Epithelial cell of proximal tubule (primary cell): Measurements from ENCODE around the gene C15orf61. TPM values are rescaled to one million over a fixed set of nuclear protein-coding genes. Genes with fewer than 3 reads are reported as not detected.
A peak's percentile ranks its signal among the peaks of the same experiment; 100 is the strongest.

Experiments
- DNase-seq: peaks from one replicate; pipeline ENCODE4 v3.0.0-alpha.2; 2011; ENCODE audit warnings: low read depth
- H3K4me3 ChIP-seq: 2 replicates; pipeline ENCODE4 v1.5.1; 2011; ENCODE audit warnings: low read depth, mild to moderate bottlenecking, low read length
- total RNA-seq: library from RNA; depleted of rRNA; stranded (reverse); fragments of >200 nt; gene quantifications from 2 replicates; pipeline ENCODE4 v1.2.3, GENCODE V29; 2015
- TF ChIP-seq, protein P1 (sequence below): conservative IDR thresholded peaks from 2 replicates; pipeline ENCODE4 v1.5.1; 2012; ENCODE audit warnings: low read depth, mild to moderate bottlenecking, low read length

The C15orf61 gene
- total RNA-seq, 1 donor from 2014 or later = 2.0 TPM

GRCh38 chr15:67495585-67495984 is 25.3 kb upstream of the C15orf61 start:
- H3K4me3 ChIP-seq = no peak overlapping the region
- TF ChIP-seq, protein P1, sequence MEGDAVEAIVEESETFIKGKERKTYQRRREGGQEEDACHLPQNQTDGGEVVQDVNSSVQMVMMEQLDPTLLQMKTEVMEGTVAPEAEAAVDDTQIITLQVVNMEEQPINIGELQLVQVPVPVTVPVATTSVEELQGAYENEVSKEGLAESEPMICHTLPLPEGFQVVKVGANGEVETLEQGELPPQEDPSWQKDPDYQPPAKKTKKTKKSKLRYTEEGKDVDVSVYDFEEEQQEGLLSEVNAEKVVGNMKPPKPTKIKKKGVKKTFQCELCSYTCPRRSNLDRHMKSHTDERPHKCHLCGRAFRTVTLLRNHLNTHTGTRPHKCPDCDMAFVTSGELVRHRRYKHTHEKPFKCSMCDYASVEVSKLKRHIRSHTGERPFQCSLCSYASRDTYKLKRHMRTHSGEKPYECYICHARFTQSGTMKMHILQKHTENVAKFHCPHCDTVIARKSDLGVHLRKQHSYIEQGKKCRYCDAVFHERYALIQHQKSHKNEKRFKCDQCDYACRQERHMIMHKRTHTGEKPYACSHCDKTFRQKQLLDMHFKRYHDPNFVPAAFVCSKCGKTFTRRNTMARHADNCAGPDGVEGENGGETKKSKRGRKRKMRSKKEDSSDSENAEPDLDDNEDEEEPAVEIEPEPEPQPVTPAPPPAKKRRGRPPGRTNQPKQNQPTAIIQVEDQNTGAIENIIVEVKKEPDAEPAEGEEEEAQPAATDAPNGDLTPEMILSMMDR = no peak
- DNase-seq = no peak

GRCh38 chr15:67501177-67501835 is 19.6 kb upstream of the C15orf61 start:
- DNase-seq = no peak

GRCh38 chr15:67501836-67502461 is 19.0 kb upstream of the C15orf61 start:
- no peak for DNase-seq
- no peak overlapping the region for H3K4me3 ChIP-seq
- TF ChIP-seq, protein P1 = no peak

More at GRCh38 chr15:67501177-67501835, 19.6 kb upstream of the C15orf61 start:
- TF ChIP-seq, protein P1 = peak; percentile 46
- H3K4me3 ChIP-seq = no peak overlapping the region

DNA sequence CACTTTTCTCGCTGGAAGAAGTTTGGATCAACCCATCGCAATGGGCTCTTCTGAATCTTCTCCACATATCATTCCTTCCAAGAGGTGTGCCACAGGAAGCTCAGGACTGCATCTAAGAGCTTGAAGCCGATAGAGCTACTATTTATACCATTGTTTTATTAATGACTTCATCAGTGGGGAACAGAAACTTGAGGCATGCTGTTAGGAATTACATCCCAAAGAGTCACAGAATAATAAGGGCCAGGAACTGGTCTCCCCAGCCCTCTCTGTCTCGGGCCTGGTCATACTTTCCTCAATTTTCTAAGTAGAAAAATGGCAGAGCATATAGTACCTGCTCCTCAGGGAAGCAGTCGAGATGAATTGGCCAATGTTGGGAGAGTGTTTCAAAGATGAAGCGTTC is 16.9 kb upstream of the C15orf61 start:
- no peak overlapping the region for H3K4me3 ChIP-seq
- TF ChIP-seq, protein P1 = no peak
- DNase-seq = no peak

DNA sequence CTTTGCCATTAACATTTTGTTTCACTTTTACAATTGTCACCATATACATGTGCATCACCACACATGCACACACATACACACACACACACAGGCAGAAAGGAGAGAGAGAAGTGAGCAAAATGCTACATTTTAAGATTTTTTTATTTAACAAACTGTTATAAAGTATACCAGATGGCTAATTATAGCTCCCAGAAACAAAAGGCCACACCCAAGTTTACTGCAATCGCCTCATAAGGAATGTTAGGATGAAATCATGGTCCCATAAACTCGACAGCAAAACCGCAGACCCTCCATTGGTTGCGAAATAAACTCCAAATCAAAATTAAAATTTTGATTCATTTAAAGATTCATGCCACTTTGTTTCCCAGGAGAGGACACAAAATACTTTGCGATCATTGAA is 16.1 kb upstream of the C15orf61 start:
- H3K4me3 ChIP-seq = no peak overlapping the region
- no peak for DNase-seq
- TF ChIP-seq, protein P1 = no peak

GRCh38 chr15:67505675-67506572 is 15.0 kb upstream of the C15orf61 start:
- TF ChIP-seq, protein P1 = no peak
- H3K4me3 ChIP-seq = no peak overlapping the region
- no peak for DNase-seq
